HCT116 (cell line): ENCODE results near the gene STRBP. TPM values are rescaled to one million over a fixed set of nuclear protein-coding genes. Genes with fewer than 3 reads are reported as not detected.
"Not testable (repeated sequence)": the region's sequence is repeated elsewhere in the genome, so short reads cannot be mapped to it uniquely, and the experiment has no call there.

Experiments
- ATAC-seq: fragments of 200-7000 bp; cut with Tn5 transposase; 2 replicates; pipeline ENCODE4 v1.9.1; 2020; ENCODE audit warnings: mild to moderate bottlenecking, moderate library complexity
- BruUV-seq: library from RNA; stranded (reverse); fragments of 400-500 nt; replicated peaks from 2 replicates; lab custom pipeline; 2021; lab: Mats Ljungman, UMichigan
- CTCF ChIA-PET: fragments of 300-600 bp; sonication (Branson Sonifier 250); formaldehyde crosslinking; loops from one replicate; lab custom pipeline; 2021; ENCODE audit warnings: antibody characterized with exemption; lab: Charles Lee
- POLR2A ChIA-PET: fragments of 300-600, 350-600 bp; sonication (Branson Sonifier 250); formaldehyde crosslinking; loops from one replicate; lab custom pipeline; 2021; ENCODE audit warnings: antibody characterized with exemption; lab: Charles Lee
- RAD21 ChIA-PET, 2 experiments: fragments of 300-600 bp; sonication (Branson Sonifier 250); formaldehyde crosslinking; loops; one replicate each; lab custom pipeline; 2023; ENCODE audit warnings: low total read pairs in 2 of 2; ENCODE audit not compliant: uncharacterized antibody in 2 of 2, unreplicated experiment in 2 of 2, low non-redundant PET in 1 of 2; lab: Charles Lee
- DNase-seq: peaks from one replicate; pipeline ENCODE4 v3.0.0-alpha.2; 2010; ENCODE audit warnings: low read depth, low spot score
- H2AFZ ChIP-seq: fragments of 200-600 bp; shearing (Covaris generic), sonication (generic); 2 replicates; pipeline ENCODE4 v1.6.1; 2017; ENCODE audit warnings: low read depth, mixed run types, mixed read lengths, antibody characterized with exemption, low read length; ENCODE audit not compliant: poor library complexity, severe bottlenecking
- H3K27ac ChIP-seq: 2 replicates; pipeline ENCODE4 v1.5.1; 2012; ENCODE audit warnings: low read depth, low read length
- H3K27me3 ChIP-seq: fragments of 200-600 bp; sonication (generic); 2 replicates; pipeline ENCODE4 v1.6.1; 2016; ENCODE audit warnings: mixed run types, low read length, mixed read lengths; ENCODE audit not compliant: insufficient read depth
- H3K36me3 ChIP-seq, 2 experiments: fragments of 200-500 bp in 1 of 2; fragments of 200-600 bp in 1 of 2; sonication (Bioruptor generic) in 1 of 2; sonication (generic) in 1 of 2; 2 replicates each; pipeline versions ENCODE4 v1.5.1 to v1.6.1; 2014 to 2016; ENCODE audit warnings: low read length in 2 of 2, inconsistent platforms in 1 of 2, mixed read lengths in 1 of 2, mixed run types in 1 of 2; ENCODE audit not compliant: insufficient read depth in 2 of 2, control insufficient read depth in 1 of 2
- H3K4me1 ChIP-seq, 2 experiments: fragments of 200-600 bp in 1 of 2; sonication (generic) in 1 of 2; 2 replicates each; pipeline versions ENCODE4 v1.5.1 to v1.6.1; 2012 to 2017; ENCODE audit warnings: low read length in 2 of 2, inconsistent platforms in 1 of 2, mild to moderate bottlenecking in 1 of 2, mixed read lengths in 1 of 2, mixed run types in 1 of 2, moderate library complexity in 1 of 2; ENCODE audit not compliant: insufficient read depth in 2 of 2, control insufficient read depth in 1 of 2
- H3K4me2 ChIP-seq: fragments of 200-600 bp; sonication (generic); 2 replicates; pipeline ENCODE4 v1.6.1; 2017; ENCODE audit warnings: mixed run types, low read length, mixed read lengths
- H3K4me3 ChIP-seq, 2 experiments: fragments of 200-600 bp in 1 of 2; sonication (generic) in 1 of 2; replicated peaks in 1 of 2; 2 replicates each; pipeline ENCODE4 v1.5.1; 2011 to 2016; ENCODE audit warnings: low read length in 2 of 2, control low read depth in 1 of 2, low read depth in 1 of 2, mild to moderate bottlenecking in 1 of 2, mixed read lengths in 1 of 2, mixed run types in 1 of 2
- H3K79me2 ChIP-seq: fragments of 200-600 bp; sonication (generic); 2 replicates; pipeline ENCODE4 v1.6.1; 2017; ENCODE audit warnings: mild to moderate bottlenecking, mixed run types, low read length, moderate library complexity, mixed read lengths; ENCODE audit not compliant: insufficient read depth
- H3K9ac ChIP-seq: fragments of 200-600 bp; sonication (generic); 2 replicates; pipeline ENCODE4 v1.6.1; 2016; ENCODE audit warnings: low read length, mixed read lengths
- H3K9me2 ChIP-seq: fragments of 200-600 bp; sonication (generic), shearing (Covaris generic); 2 replicates; pipeline ENCODE4 v1.6.1; 2017; ENCODE audit warnings: mixed run types, mild to moderate bottlenecking, moderate library complexity; ENCODE audit not compliant: insufficient read depth
- H3K9me3 ChIP-seq, 2 experiments: fragments of 200-500 bp in 1 of 2; fragments of 200-600 bp in 1 of 2; sonication (Bioruptor generic) in 1 of 2; sonication (generic) in 1 of 2; 2 replicates each; pipeline ENCODE4 v1.6.1; 2014 to 2017; ENCODE audit warnings: low read length in 2 of 2, mixed read lengths in 2 of 2, inconsistent platforms in 1 of 2, low read depth in 1 of 2, mild to moderate bottlenecking in 1 of 2, mixed run types in 1 of 2, moderate library complexity in 1 of 2; ENCODE audit not compliant: control insufficient read depth in 1 of 2, insufficient read depth in 1 of 2
- H4K20me1 ChIP-seq: fragments of 200-600 bp; sonication (generic), shearing (Covaris generic); 2 replicates; pipeline ENCODE4 v1.6.1; 2017; ENCODE audit warnings: mixed run types, mild to moderate bottlenecking, moderate library complexity; ENCODE audit not compliant: insufficient read depth
- EGR1 ChIP-seq: IDR thresholded peaks from 2 replicates; pipeline ENCODE4 v1.6.1; 2012; ENCODE audit warnings: low read depth
- EZH2phosphoT487 ChIP-seq: fragments of 200-600 bp; IDR thresholded peaks from 2 replicates; pipeline ENCODE4 v1.6.1; 2018; ENCODE audit warnings: antibody characterized with exemption, borderline replicate concordance
- MAX ChIP-seq: IDR thresholded peaks from 2 replicates; pipeline ENCODE4 v1.6.1; 2012
- SIN3A ChIP-seq: IDR thresholded peaks from 2 replicates; pipeline ENCODE4 v1.6.1; 2012; ENCODE audit warnings: low read depth
- SP1 ChIP-seq: IDR thresholded peaks from 2 replicates; pipeline ENCODE4 v1.6.1; 2012; ENCODE audit warnings: low read depth
- TCF7L2 ChIP-seq: IDR thresholded peaks from 2 replicates; pipeline ENCODE4 v1.7.0; 2011; ENCODE audit warnings: borderline replicate concordance, inconsistent platforms; ENCODE audit not compliant: insufficient read depth, insufficient read length; ENCODE audit errors: extremely low read depth
- intact Hi-C: fragments of 100-400 bp; cut with micrococcal nuclease; formaldehyde crosslinking; loops from 2 replicates; pipeline ENCODE4 v1.10.0; 2022
- total RNA-seq: library from RNA; stranded (reverse); gene quantifications from one replicate; pipeline ENCODE4 v1.2.1, GENCODE V29; 2021; ENCODE audit not compliant: unreplicated experiment

The STRBP gene
- total RNA-seq, 1 experiment from 2014 or later = 30.4 TPM

GRCh38 chr9:123301936-123302335 is 33.5 kb upstream of the STRBP start:
- H3K9me3 ChIP-seq, ATAC-seq, H3K4me1 ChIP-seq, intact Hi-C loops, CTCF ChIA-PET, BruUV-seq, H3K27me3 ChIP-seq, H3K4me3 ChIP-seq, H3K4me2 ChIP-seq, H3K36me3 ChIP-seq, H3K27ac ChIP-seq, H4K20me1 ChIP-seq, H2AFZ ChIP-seq, POLR2A ChIA-PET, H3K9me2 ChIP-seq, RAD21 ChIA-PET, DNase-seq, H3K79me2 ChIP-seq, H3K9ac ChIP-seq: not testable (repeated sequence)

- RAD21 ChIA-PET = no interaction called here
- TF ChIP-seq TCF7L2 (no peak), MAX (no peak), SP1 (no peak), SIN3A (no peak), EGR1 (no peak), EZH2phosphoT487 (no peak)
- Histone ChIP-seq H3K79me2 (no peaks in the 10 kb centered on the region), H3K36me3 (no peaks in the 10 kb centered on the region), H4K20me1 (no peaks in the 10 kb centered on the region), H3K4me3 (no peak overlapping the region), H3K27me3 (no peaks in the 10 kb centered on the region), H3K4me1 (no peaks in the 10 kb centered on the region), H3K9me2 (no peaks in the 10 kb centered on the region), H3K4me2 (no peak overlapping the region), H3K9ac (no peak overlapping the region), H3K27ac (no peak overlapping the region), H3K9me3 (no peaks in the 10 kb centered on the region), H2AFZ (no peak overlapping the region)
- DNase-seq = no peak
- intact Hi-C loops = no loop called here
- no TSS peak for BruUV-seq
- CTCF ChIA-PET = no interaction called here
- POLR2A ChIA-PET = no interaction called here
- no peak; the same call in 1 of the 2 replicates for ATAC-seq
These were observed 32.2 kb upstream of the STRBP start for GRCh38 chr9:123300554-123300953.
